Measurements from ENCODE around the gene TMPRSS9. TPM values are rescaled to one million over a fixed set of nuclear protein-coding genes. Genes with fewer than 3 reads are reported as not detected.

TMPRSS9 gene
- total RNA-seq, 1 experiment from 2014 or later = not detected

GRCh38 chr19:2356036-2356646 lies 3.9 kb upstream of the TMPRSS9 start:
- no peak overlapping the region for H3K4me3 ChIP-seq (ENCODE audit: low read depth, low read length, poor library complexity, severe bottlenecking)
- H3K36me3 ChIP-seq (ENCODE audit: insufficient read depth, low read length, poor library complexity, severe bottlenecking) = no peaks in the 10 kb centered on the region
- BruUV-seq (replicated peaks) = no TSS peak
- H3K27me3 ChIP-seq (replicated peaks; ENCODE audit: insufficient read depth, low read depth, low read length, poor library complexity) = peaks cover 22% of the 10 kb centered on the region
- POLR2A ChIA-PET (ENCODE audit: low non-redundant PET) = interaction anchor here (0.5 kb wide), 1 partner anchor 9 kb away, joined by 3 read pairs; no protein-coding TSS in a partner anchor
- no peak overlapping the region for H3K27ac ChIP-seq (ENCODE audit: low read depth, low read length, poor library complexity, severe bottlenecking)
- CTCF ChIA-PET = interaction anchor here (1.1 kb wide), 1 partner anchor 19 kb away, joined by 4 read pairs; no protein-coding TSS in a partner anchor
- intact Hi-C loops (cut with micrococcal nuclease; ENCODE audit: unreplicated experiment) = no loop called here
- H3K4me1 ChIP-seq (ENCODE audit: insufficient read depth, low read length, poor library complexity, severe bottlenecking) = no peaks in the 10 kb centered on the region
- DNase-seq (ENCODE audit: low spot score) = no peak
- no peak for TF ChIP-seq CTCF (conservative IDR thresholded peaks at IDR 0.05; ENCODE audit: low read depth, low read length)
- TF ChIP-seq EZH2 (IDR thresholded peaks at IDR 0.05; ENCODE audit: borderline replicate concordance, low read depth, low read length, poor library complexity, severe bottlenecking) = no peak
- H3K9me3 ChIP-seq (ENCODE audit: low read depth, low read length, poor library complexity, severe bottlenecking) = no peaks in the 10 kb centered on the region

GRCh38 chr19:2357279-2358206 lies 2.5 kb upstream of the TMPRSS9 start:
- BruUV-seq (replicated peaks) = no TSS peak

More at GRCh38 chr19:2357279-2358206, 2.5 kb upstream of the TMPRSS9 start:
- CTCF ChIA-PET = no interaction called here
- H3K27me3 ChIP-seq (replicated peaks; ENCODE audit: insufficient read depth, low read depth, low read length, poor library complexity) = peaks cover 22% of the 10 kb centered on the region
- POLR2A ChIA-PET (ENCODE audit: low non-redundant PET) = no interaction called here
- no peak overlapping the region for H3K27ac ChIP-seq (ENCODE audit: low read depth, low read length, poor library complexity, severe bottlenecking)
- no peak overlapping the region for H3K4me3 ChIP-seq (ENCODE audit: low read depth, low read length, poor library complexity, severe bottlenecking)
- H3K9me3 ChIP-seq (ENCODE audit: low read depth, low read length, poor library complexity, severe bottlenecking) = no peaks in the 10 kb centered on the region
- intact Hi-C loops (cut with micrococcal nuclease; ENCODE audit: unreplicated experiment) = no loop called here
- no peaks in the 10 kb centered on the region for H3K4me1 ChIP-seq (ENCODE audit: insufficient read depth, low read length, poor library complexity, severe bottlenecking)
- DNase-seq (ENCODE audit: low spot score) = no peak
- TF ChIP-seq EZH2 (IDR thresholded peaks at IDR 0.05; ENCODE audit: borderline replicate concordance, low read depth, low read length, poor library complexity, severe bottlenecking) (no peak), CTCF (conservative IDR thresholded peaks at IDR 0.05; ENCODE audit: low read depth, low read length) (no peak)
- no peaks in the 10 kb centered on the region for H3K36me3 ChIP-seq (ENCODE audit: insufficient read depth, low read length, poor library complexity, severe bottlenecking)
